HG02852 (cell line): ENCODE measurements around the gene FAM228A.
"Not testable (repeated sequence)": the region's sequence is repeated elsewhere in the genome, so short reads cannot be mapped to it uniquely, and the experiment has no call there.

Source experiments
- ATAC-seq: cut with Tn5 transposase; IDR thresholded peaks from one replicate; pipeline ENCODE4 v1.9.1; 2021; ENCODE audit warnings: mild to moderate bottlenecking, moderate library complexity; ENCODE audit not compliant: unreplicated experiment

FAM228A gene

DNA sequence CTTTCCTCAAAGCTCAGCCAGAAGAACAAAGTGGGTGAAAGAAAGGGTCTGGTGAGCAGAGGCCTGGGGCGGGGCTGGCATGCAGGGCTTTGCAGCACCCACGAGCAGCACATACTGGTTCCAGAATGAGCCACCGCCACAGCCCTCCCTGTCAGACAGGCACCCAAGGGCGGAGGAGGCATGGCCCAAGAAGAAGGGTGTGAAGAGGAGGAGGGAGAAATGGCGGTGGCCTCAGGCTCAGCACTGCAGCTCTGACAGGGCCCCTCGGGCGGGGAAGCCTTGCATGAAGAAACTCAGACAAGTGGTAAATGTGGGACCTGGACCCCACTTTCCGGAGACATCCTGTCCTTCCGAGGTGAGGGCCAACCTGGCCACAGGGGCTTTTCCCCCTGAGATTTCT, 15.7 kb downstream of the FAM228A start:
- ATAC-seq, result no peak

- no peak for ATAC-seq
Observed at GRCh38 chr2:24191156-24191555, 16.3 kb downstream of the FAM228A start.

DNA sequence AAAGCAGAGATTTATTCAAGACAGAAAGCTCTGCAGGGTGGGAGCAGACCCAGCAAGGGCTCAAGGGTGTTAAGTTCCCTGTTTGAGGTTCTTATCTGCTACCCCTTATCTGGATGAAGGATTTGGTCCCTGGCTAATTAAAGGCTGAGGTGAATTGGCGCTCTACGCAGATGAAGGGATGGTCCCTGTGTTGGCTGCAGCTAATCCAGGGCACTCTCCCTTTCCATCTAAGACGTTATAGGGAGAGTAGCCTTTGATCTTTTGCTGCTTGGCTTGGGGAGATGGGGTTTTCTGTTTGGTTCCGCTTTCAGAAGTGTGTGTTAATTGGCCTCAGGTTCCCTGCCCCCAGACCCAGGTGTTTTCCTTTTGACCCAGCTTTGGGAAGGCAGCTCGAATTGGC, 17.0 kb downstream of the FAM228A start:
- ATAC-seq, result no peak

DNA sequence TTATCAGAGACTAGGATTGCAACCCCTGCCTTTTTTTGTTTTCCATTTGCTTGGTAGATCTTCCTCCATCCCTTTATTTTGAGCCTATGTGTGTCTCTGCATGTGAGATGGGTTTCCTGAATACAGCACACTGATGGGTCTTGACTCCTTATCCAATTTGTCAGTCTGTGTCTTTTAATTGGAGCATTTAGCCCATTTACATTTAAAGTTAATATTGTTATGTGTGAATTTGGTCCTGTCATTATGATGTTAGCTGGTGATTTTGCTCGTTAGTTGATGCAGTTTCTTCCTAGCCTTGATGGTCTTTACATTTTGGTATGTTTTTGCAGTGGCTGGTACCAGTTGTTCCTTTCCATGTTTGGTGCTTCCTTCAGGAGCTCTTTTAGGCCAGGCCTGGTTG, 22.4 kb downstream of the FAM228A start:
- ATAC-seq, result not testable (repeated sequence)

GRCh38 chr2:24199968-24200590, 25.2 kb downstream of the FAM228A start:
- ATAC-seq, result no peak

- ATAC-seq, result no peak
Observed at GRCh38 chr2:24200799-24201198, 25.9 kb downstream of the FAM228A start.

GRCh38 chr2:24203029-24203786, 28.4 kb downstream of the FAM228A start:
- ATAC-seq, result no peak

- ATAC-seq, result no peak
Observed at GRCh38 chr2:24203787-24204150, 28.9 kb downstream of the FAM228A start.

DNA sequence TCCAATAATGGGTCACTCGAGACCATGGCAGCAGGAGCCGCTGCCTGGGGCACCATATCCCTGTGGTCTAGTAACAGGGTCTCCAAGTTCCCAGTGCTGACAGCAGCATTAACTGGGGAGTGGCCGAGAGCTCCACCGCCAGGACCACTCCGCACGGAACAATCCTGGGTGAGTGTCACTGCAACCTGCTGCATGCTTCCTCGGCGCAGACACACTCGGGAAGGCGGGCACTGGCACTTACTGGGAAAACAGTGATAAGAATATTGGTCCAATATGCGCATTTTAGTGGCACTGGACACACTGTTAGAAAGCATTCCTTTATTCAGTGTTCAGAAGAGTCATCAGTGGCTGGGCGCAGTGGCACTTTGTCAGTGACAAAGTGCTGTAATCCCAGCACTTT, 29.7 kb downstream of the FAM228A start:
- no peak for ATAC-seq

DNA sequence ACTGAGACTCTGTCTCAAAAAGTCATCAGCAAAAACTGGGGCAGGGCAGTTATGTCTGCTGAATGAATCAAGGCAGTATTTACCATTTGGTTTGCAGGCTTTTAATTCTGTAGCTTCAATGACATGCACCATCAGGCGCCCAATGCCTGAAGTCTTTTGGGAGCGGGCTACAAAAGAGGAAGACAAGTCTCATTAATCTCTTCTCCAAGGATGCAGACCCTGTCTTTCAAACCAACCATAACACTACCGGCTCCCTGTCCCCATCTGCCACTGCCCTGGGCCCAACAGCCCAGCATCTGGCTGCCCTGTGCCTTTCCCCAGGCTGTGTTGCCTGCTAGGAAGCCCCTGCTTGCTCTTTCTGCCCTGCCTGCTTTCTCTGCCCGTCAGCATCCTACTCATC, 30.3 kb downstream of the FAM228A start:
- ATAC-seq, result no peak

GRCh38 chr2:24206242-24206641, 31.4 kb downstream of the FAM228A start:
- ATAC-seq, result no peak

- ATAC-seq, result no peak
Observed at GRCh38 chr2:24206714-24207113, 31.9 kb downstream of the FAM228A start.

- no peak for ATAC-seq
Observed at GRCh38 chr2:24207359-24207758, 32.5 kb downstream of the FAM228A start.

DNA sequence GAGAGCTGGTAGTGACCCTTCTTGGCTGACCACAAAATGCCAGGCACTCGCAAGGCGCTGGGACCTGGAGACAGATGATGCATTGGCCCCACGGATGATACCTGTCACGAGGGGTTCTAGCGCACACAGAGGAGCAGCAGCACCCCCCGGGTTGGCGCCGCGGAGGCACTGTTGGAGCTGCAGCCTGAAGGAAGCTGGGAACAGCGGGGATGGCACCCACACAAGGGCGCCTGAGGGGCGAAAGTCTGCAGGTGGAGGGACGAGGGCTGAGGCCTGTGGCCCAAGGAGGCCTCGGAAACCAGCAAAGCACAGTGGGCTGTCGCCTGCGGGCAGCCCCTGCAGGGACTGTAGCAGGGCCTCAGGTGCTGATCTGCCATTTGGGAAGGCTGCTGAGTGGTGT, 33.6 kb downstream of the FAM228A start:
- no peak for ATAC-seq

- no peak for ATAC-seq
Observed at GRCh38 chr2:24209389-24210105, 34.7 kb downstream of the FAM228A start.

DNA sequence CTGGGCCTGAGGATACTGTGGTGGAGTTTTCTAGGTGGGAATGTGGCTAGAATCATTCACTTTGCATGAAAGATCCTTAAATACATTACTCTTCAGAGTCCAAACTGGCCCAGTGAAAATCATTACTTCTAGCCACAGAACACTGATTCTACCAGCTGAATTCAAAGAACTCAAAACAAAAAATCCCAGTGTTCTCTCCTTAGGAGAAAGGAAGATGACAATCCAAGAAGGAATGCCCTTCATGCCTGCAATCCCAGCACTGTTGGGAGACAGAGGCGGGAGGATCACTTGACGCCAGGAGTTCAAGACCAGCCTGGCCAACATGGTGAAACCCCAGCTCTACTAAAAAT, 35.2 kb downstream of the FAM228A start:
- no peak for ATAC-seq

DNA sequence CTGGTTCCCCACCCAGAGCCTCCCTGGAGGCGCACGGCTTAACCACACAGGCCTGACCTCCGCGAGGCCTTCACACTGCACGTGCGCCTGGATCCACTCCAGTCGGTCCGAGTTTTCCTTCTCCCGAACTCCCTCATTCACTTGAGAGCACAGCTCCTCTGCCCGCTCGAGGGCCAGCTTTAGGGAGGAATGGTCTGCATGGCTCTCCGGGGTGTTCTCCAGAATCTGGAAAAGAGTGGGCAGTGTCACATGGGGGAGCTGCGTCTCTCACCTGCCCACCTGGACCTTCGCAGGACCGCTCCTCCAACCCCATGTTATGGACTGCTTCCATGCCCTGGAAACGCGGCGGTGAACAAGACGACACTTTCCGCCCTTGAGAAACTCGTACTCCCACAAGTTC, 35.9 kb downstream of the FAM228A start:
- no peak for ATAC-seq

GRCh38 chr2:24211408-24211807, 36.6 kb downstream of the FAM228A start:
- ATAC-seq, result no peak

DNA sequence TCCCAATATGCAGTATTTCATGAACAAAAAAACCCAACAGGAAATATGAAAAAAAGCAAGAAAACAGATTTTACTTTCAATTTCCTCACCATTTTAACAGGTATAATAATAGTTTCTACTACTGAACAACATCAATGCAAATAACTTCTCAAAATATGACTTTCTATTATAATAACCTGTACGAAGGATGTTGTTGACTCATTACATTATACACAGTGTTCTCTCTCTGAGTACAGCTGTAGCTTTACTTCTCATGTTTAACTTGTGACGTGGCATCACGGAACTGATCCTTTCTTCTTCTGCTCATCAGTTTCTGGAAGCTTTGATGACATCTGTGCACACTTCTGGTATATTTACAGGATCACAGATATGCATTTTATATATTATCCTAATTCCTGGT, 40.0 kb downstream of the FAM228A start:
- peak; percentile 96 for ATAC-seq

DNA sequence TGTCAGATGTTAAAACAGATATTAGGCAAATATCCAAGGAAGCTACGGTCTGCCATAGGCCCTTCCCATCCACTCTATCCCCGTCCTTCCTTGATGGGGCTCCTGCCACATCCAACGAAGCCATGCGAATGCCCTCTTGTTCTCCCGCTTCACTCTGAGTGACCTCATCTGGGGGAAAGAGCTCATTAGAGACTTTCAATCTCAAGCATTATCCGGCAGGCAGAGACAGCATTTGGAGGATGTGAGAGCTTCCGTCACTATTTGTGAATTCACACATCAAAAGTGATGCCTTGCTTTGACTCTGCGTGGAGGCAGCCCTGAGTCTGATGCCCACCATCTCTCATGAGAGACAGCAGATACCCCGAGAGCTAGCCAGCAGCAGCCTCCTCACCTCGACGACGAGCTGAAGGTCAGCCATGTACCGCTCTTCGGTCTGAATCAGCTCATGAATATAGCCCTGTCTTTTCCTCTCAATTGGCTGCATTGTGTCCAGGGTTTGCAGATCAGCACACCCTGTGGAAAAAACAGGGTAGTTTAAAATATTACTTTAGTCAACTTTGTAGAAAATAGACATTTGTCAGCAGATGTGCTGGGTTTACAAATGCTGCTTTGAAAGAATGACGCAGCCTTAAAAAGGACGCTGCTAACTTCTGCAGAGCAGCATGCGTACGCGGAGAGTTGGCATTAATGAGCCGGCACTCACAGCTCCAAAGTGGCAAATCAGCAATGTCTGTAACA, 45.9 kb downstream of the FAM228A start:
- ATAC-seq, result no peak

- no peak for ATAC-seq
Observed at GRCh38 chr2:24221343-24222050, 46.6 kb downstream of the FAM228A start.
